OCI-LY1 (cell line): ENCODE measurements around the gene ADAMTS12.

ENCODE experiments used
- H2AFZ ChIP-seq: fragments of 200-600 bp; sonication (generic), shearing (Covaris generic); 2 replicates; pipeline ENCODE4 v1.6.0; 2014; ENCODE audit warnings: antibody characterized with exemption, mild to moderate bottlenecking, low read length
- H3F3A ChIP-seq: fragments of 200-600 bp; sonication (generic), shearing (Covaris generic); 2 replicates; pipeline ENCODE4 v1.6.0; 2014; ENCODE audit warnings: mild to moderate bottlenecking, antibody characterized with exemption, low read length, moderate library complexity; ENCODE audit not compliant: insufficient read depth
- H3K27ac ChIP-seq: fragments of 200-600 bp; sonication (generic); 2 replicates; pipeline ENCODE4 v1.5.1; 2014; ENCODE audit warnings: low read length, mixed run types, mild to moderate bottlenecking, low read depth; ENCODE audit not compliant: poor library complexity, severe bottlenecking
- H3K27me3 ChIP-seq: fragments of 200-600 bp; sonication (generic); 2 replicates; pipeline ENCODE4 v1.6.0; 2014; ENCODE audit warnings: antibody characterized with exemption, mild to moderate bottlenecking, low read length, moderate library complexity; ENCODE audit not compliant: insufficient read depth
- H3K36me3 ChIP-seq: fragments of 200-600 bp; sonication (generic); 2 replicates; pipeline ENCODE4 v1.6.1; 2014; ENCODE audit warnings: mild to moderate bottlenecking, antibody characterized with exemption, low read length, moderate library complexity, mixed read lengths; ENCODE audit not compliant: insufficient read depth
- H3K4me1 ChIP-seq: fragments of 200-600 bp; sonication (generic); 2 replicates; pipeline ENCODE4 v1.5.1; 2014; ENCODE audit warnings: mild to moderate bottlenecking, low read length, moderate library complexity; ENCODE audit not compliant: insufficient read depth, severe bottlenecking
- H3K4me2 ChIP-seq: fragments of 200-600 bp; sonication (generic), shearing (Covaris generic); 2 replicates; pipeline ENCODE4 v1.6.1; 2014; ENCODE audit warnings: low read length
- H3K4me3 ChIP-seq: fragments of 200-600 bp; sonication (generic); 2 replicates; pipeline ENCODE4 v1.5.1; 2014; ENCODE audit warnings: low read length, low read depth, mild to moderate bottlenecking, mixed read lengths; ENCODE audit not compliant: poor library complexity, severe bottlenecking
- H3K79me2 ChIP-seq: fragments of 200-600 bp; shearing (Covaris generic); 2 replicates; pipeline ENCODE4 v1.6.1; 2016; ENCODE audit warnings: mixed run types, low read length, mixed read lengths; ENCODE audit not compliant: insufficient read depth
- H3K9ac ChIP-seq: fragments of 200-600 bp; sonication (generic), shearing (Covaris generic); 2 replicates; pipeline ENCODE4 v1.6.1; 2014; ENCODE audit warnings: mild to moderate bottlenecking, low read length, mixed read lengths
- H3K9me2 ChIP-seq: fragments of 200-600 bp; sonication (generic), shearing (Covaris generic); 2 replicates; pipeline ENCODE4 v1.6.1; 2014; ENCODE audit warnings: low read depth, mild to moderate bottlenecking, low read length, mixed read lengths
- H3K9me3 ChIP-seq: fragments of 200-600 bp; shearing (Covaris generic); 2 replicates; pipeline ENCODE4 v1.6.1; 2014; ENCODE audit warnings: low read length, mixed read lengths
- H4K20me1 ChIP-seq: fragments of 200-600 bp; sonication (generic), shearing (Covaris generic); 2 replicates; pipeline ENCODE4 v1.6.0; 2016; ENCODE audit warnings: mild to moderate bottlenecking, low read length; ENCODE audit not compliant: insufficient read depth
- CTCF ChIP-seq: fragments of 200-600 bp; sonication (generic), shearing (Covaris generic); IDR thresholded peaks from 2 replicates; pipeline ENCODE4 v1.5.1; 2017; ENCODE audit warnings: mild to moderate bottlenecking, antibody characterized with exemption, low read length, moderate library complexity, mixed read lengths
- EZH2 ChIP-seq: fragments of 200-600 bp; sonication (generic), shearing (Covaris generic); IDR thresholded peaks from 2 replicates; pipeline ENCODE4 v1.8.0; 2017; ENCODE audit warnings: borderline replicate concordance, mixed run types, mild to moderate bottlenecking, antibody characterized with exemption, low read length, moderate library complexity, mixed read lengths

ADAMTS12 gene

DNA sequence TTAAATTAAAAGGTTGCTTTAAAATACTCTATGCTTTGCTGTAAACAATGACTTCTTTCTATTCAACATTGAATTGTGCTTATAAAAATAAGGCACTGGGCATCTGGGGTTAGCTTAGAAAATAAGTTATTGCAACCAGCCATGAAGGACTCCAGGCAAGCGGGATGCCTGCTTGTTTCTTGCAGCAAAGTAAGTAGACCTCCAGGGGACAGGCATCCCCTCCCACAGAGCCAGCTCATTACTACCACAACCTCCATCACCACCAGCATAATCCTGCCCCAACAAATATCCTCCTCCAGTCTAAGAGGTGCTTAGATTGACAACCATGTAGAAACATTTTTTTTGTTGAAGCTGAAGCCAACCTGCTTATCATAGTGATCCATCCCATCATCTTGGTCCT is 260.7 kb downstream of the ADAMTS12 start:
- H3K4me1 ChIP-seq, result no peaks in the 10 kb centered on the region
- no peaks in the 10 kb centered on the region for H3K9me3 ChIP-seq
- H3K36me3 ChIP-seq, result no peaks in the 10 kb centered on the region
- no peaks in the 10 kb centered on the region for H3K79me2 ChIP-seq
- H3K27me3 ChIP-seq, result no peaks in the 10 kb centered on the region
- H3K9ac ChIP-seq, result no peak overlapping the region
- H3K27ac ChIP-seq, result no peak overlapping the region
- no peak for TF ChIP-seq CTCF
- H3K4me3 ChIP-seq, result no peak overlapping the region
- H3K9me2 ChIP-seq, result no peaks in the 10 kb centered on the region
- no peak overlapping the region for H3K4me2 ChIP-seq
- H4K20me1 ChIP-seq, result no peaks in the 10 kb centered on the region
- H2AFZ ChIP-seq, result no peak overlapping the region
- no peaks in the 10 kb centered on the region for H3F3A ChIP-seq

GRCh38 chr5:33629999-33630398 is 261.8 kb downstream of the ADAMTS12 start:
- no peaks in the 10 kb centered on the region for H3K9me2 ChIP-seq
- no peaks in the 10 kb centered on the region for H3K27me3 ChIP-seq
- H3F3A ChIP-seq, result no peaks in the 10 kb centered on the region
- no peak for TF ChIP-seq CTCF
- no peak for TF ChIP-seq EZH2
- no peak overlapping the region for H3K9ac ChIP-seq
- H3K27ac ChIP-seq, result no peak overlapping the region
- no peaks in the 10 kb centered on the region for H3K36me3 ChIP-seq
- H4K20me1 ChIP-seq, result no peaks in the 10 kb centered on the region
- H3K4me3 ChIP-seq, result no peak overlapping the region
- H3K4me2 ChIP-seq, result no peak overlapping the region
- H3K79me2 ChIP-seq, result no peaks in the 10 kb centered on the region
- no peaks in the 10 kb centered on the region for H3K4me1 ChIP-seq
- H3K9me3 ChIP-seq, result no peaks in the 10 kb centered on the region
- no peak overlapping the region for H2AFZ ChIP-seq

DNA sequence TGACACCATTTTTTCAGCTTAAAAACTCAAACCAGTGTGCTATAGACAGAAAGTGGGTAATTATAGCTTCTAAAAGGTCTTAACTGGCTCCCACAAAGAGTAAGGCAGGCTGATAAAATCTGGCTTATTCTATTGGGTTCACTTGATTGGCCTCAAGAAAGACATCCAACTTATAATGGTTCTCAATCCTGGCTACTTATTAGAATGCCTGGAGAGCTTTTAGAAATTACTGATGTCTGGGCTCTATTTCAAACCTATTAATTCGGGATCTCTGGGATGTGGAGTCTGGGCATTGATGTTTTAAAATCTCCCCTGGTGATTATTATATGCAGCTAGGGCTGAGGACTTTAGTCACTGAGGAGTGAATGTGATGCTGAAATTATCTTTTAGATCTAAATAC is 263.0 kb downstream of the ADAMTS12 start:
- Histone ChIP-seq H3K36me3 (no peaks in the 10 kb centered on the region), H4K20me1 (no peaks in the 10 kb centered on the region), H3K4me1 (no peaks in the 10 kb centered on the region), H3K9me2 (no peaks in the 10 kb centered on the region), H3K9me3 (no peaks in the 10 kb centered on the region), H3K27me3 (no peaks in the 10 kb centered on the region), H3K27ac (no peak overlapping the region), H3F3A (no peaks in the 10 kb centered on the region), H3K4me3 (no peak overlapping the region), H3K9ac (no peak overlapping the region), H3K79me2 (no peaks in the 10 kb centered on the region), H2AFZ (no peak overlapping the region), H3K4me2 (no peak overlapping the region)
- no peak for TF ChIP-seq EZH2
- no peak for TF ChIP-seq CTCF
